Pons (tissue), 1 donor: ENCODE data around the gene PAPSS2.
"Not testable (repeated sequence)": the region's sequence is repeated elsewhere in the genome, so short reads cannot be mapped to it uniquely, and the experiment has no call there.

Source experiments
- DNase-seq: peaks from one replicate; pipeline ENCODE4 v3.0.0-alpha.2; 2016; ENCODE audit warnings: low spot score

The PAPSS2 gene

DNA sequence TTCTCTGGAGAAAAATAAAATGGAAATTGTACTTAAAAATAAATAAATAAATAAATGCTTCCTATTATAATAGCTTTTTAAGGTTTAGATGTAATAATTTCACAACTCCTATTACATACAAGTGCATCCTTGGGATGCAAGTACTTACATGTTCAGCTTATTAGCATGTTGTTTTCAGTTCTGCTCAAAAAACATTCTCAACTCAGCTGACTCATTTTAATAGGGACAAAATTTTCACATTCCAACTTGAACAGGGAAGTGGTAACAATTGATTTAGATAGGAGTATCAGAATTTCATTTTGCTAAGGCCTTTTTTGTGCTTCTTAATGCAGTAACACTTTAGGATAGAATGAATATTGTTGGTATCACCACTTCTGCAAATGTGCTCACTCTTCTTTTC, 16.7 kb upstream of the PAPSS2 start:
- no peak for DNase-seq

DNA sequence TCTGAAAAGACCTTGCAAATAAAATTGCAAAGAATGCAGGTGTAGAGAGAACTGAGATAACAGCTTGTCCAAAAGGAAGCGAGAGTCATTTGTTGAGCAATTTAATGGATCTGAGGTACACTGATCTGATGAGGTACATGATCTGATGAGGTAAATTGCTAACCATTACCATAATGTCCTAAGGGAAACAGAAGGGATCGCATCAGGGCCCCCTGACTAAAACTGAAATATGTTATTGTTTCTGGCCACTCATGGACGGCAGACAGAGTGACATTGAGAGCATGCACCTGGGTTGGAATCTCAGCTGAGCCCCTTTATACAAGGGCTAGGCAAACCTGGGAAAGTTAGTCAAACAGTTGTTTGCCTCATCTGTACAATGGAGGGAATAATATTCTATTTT, 15.8 kb upstream of the PAPSS2 start:
- no peak for DNase-seq

DNA sequence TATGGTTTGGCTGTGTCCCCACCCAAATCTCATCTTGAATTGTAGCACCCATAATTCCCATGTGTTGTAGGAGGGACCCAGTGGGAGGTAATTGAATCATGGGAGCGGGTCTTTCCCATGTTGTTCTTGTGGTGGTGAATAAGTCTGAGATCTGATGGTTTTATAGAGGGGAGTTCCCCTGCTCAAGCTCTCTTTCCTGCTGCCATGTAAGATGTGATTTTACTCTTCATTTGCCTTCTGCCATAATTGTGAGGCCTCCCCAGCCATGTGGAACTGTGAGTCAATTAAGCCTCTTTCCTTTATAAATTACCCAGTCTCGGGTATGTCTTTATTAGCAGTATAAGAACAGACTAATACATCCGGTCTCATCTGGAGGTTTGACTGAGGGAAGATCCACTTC, 15.2 kb upstream of the PAPSS2 start:
- not testable (repeated sequence) for DNase-seq

DNA sequence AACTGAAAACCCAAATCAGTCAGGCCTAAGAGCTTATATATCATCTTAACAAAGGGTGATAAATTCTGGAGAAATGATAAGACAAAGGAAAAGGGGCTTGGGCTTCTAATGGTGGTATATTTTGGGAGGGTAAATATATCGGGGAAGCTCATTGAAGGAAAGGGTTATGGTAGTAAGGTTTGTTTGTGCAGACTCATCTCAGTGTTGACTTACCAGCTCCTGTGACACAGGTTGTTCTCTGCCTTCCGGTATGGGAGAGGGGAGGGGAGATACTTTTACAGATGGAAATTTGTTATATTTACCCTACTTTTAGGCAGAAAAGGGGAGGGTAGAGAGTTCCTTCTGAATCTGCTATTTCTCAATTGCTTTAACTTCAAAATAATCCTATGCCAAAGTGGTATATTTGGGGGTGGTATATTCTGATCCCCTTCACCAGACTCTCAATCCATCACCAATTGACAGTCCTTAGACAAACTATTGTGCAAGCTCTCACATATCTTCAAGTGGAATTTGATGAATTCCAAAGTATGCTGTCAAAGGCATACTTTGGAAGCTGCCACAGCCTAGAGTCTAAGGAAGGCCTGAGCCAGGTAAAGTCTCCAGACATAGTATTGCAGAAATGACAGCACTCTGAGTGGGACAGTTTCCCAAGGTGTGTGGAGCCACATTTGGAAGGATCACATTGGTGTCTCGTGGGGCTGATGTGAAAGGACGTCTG, 13.3 kb upstream of the PAPSS2 start:
- no peak for DNase-seq

DNA sequence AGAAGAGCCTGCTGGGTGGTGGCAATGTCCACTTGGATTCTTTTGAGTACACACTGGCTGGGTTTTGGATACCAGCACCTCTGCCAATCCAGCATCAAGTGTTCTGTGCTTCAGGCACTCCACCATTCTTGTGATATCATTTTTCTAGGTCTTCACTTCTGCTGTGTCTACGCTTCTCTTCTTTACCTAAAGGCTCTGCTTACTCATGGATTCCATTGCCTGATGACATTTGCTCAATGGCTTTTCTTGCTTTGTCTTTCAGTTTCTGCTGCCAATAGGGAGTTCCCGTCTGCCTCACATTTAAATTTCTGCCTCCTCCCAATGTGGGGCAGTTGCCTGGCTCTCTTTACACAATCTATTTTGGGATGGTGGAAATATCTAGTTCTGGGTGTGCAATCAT, 12.7 kb upstream of the PAPSS2 start:
- DNase-seq, result no peak

DNA sequence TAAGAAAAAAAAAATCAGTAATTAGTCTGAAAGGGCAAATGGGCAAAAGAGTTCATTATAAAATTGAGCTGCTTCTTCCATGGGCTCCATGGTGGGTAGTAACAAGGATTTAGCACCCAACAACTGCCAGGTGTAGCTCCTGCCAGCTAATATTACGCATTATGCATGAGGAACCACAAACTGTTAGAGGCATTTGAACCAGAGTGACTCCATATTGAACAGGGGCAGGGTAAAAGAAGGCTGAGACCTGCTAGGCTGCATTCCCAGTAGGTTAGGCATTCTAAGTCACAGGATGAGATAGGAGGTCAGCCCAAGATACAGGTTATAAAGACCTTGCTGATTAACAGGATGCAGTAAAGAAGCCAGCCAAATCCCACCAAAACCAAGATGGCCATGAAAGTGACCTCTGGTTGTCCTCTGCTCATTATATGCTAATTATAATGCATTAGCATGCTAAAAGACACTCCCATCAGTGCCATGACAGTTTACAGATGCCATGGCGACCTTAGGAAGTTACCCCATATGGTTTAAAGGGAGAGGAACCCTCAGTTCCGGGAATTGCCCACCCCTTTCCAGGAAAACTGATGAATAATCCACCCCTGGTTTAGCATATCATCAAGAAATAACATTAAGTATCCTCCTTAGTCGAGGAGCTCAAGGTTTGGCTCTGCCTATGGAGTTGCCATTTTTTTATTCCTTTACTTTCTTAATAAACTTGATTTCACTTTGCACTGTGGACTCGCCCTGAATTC, 8.7 kb upstream of the PAPSS2 start:
- no peak for DNase-seq

DNA sequence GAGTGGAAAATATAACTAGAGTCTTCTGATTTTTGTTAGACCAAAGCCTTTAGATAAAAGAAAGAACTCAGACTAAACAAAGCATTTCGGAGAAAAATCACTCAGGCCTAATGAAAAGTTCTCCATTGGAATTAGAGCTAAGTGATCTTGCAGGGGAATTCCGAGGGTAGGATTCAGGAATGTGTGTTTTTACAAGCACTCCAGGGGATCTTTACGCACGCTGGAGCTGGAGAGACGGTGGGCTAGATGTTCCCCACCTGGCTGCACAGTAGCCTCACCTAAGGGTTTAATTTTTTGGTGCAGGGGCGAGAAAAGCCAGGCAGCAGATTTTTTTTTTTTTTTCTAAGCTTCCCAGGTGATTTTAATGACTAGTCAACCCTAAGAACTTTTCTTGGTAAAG, 7.9 kb upstream of the PAPSS2 start:
- no peak for DNase-seq

DNA sequence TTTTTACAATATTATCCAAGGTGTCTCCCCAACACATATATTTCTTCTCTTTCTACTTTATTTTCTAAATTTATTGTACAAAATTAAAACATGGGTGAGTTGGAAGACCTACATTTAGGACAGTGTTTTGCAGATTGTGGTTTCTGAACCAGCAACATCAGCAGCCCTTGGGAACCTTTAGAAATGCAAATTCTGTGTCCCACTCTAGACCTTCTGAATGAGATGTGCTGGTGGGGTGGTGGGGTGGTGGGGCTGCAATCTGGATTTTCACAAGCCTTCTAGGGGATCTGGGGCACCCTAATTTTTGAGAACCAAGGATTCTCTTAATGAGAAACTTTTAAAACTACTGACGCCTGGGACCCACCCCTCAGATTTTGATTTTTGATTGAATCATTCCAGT, 7.4 kb upstream of the PAPSS2 start:
- DNase-seq, result no peak

DNA sequence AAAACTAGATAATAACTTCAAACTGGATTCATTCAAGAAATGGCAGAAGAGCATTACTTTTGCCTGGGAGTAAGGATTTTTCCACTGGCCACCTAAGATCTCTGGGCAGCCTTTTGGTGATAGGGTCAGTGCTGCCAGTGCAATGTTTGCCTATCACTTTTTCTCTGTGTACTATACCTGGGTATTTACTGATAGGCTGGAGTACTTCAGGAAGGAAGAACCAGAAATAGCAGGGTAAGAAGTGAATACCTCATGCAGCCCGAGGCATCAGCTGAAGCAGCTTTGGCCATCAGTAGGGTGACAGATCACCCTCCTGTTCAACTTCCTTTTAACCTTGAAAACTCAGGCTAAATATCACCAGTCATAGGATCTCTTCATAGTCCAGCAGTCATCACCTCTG, 5.5 kb upstream of the PAPSS2 start:
- no peak for DNase-seq

DNA sequence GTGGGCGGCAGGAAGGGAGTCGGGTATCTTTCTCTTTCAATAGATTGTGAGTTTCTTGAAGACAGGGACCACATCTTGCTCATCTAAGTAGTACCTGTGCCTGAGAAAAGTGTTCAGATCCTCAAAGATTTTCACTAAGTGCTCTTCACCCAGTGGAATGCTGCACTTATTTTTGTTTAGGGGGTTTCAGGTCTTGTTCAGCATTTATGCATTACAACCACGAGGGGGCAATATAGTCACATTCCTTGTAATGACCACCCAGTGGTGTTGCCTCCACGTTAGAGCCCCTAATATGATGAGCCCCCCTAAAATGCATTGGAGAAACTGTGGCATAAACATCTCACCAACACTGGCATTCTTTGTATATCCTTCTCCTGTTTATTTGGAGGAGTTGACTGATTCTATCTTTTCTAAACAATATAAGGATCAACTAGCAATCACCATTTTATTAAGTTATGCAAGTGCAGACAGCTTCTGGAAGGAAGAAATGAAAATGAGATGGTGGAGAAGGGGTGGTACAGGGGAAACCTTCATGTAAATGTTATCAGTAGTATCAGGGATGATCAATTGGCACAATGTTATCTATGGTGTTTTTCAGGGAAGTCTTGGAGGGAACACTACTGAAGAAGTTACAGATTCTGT, 3.1 kb upstream of the PAPSS2 start:
- DNase-seq, result peak; percentile 45

DNA sequence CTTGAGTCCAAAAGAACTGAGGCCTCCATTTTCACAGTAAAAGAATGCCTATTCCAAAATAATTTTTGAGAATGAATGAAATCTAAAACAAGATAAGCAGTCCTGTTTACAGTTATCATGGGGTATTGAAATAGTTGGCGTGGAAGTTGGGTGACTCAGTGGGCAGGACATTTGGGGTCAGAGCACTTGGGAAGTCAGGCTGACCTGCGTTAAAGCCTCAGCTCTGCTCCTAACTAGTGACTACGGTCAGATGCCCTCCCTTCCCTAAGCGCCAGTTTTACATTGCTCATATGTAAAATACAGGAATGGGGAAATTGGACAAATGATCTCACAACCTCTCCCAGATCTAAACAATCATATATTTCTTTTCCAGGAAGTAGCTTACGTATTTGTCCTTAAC, 2.3 kb upstream of the PAPSS2 start:
- peak; percentile 11 for DNase-seq

DNA sequence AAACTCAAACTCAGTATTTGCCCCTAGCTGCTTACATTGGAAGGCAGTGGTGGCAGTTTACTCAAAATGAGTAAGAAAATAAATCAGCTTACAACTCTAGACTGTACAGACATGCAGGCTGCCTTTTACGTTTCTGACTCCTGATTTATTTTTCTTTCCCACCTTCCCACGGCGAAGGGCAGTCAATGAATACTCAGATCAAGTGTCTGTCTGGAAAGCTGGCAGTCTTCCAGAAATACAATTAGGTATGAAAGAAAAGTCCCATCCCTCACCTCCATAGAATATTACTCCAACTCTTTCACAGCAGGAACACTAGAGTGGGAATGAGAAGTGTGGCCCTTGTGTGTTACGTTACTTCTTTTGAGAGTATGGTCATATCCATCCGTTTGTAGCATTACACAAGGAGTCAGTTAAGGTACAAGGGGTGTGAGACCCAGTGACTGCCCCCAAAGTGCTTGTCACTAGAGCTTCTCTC, 1.3 kb upstream of the PAPSS2 start:
- DNase-seq, result no peak

DNA sequence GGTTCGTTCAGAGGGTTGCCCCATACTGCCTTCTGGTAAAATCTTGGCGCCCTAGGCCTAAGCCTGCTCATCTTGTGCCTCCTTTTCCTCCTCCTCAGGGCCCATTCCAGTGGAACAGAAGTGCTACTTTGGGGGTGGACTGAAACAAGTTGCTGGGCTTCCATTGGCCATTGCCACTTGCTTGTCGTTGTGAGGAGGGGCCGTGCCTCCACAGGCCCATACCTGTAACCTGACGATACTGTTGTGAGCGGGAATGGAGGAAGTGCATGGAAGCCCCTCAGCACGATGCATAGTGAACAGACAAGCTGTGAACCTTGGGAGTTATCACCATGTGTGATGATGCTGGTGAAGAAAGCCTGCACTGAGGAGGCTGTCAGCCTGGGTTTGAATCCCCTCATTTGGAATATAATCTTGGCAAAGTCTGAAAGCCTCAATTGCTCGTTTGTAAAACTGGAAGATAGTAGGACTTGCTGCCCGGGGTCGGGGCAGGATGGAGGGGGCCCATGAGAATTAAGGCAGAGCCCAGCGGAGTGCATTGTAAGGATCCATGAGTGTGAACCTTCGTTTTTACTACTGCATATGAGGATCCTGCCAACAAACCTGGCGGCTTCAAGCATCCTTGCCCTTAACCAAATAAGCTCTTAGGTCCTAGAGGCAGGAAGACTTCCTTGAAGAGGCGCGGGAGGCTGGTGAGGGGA, 671 bp upstream of the PAPSS2 start:
- DNase-seq, result no peak

DNA sequence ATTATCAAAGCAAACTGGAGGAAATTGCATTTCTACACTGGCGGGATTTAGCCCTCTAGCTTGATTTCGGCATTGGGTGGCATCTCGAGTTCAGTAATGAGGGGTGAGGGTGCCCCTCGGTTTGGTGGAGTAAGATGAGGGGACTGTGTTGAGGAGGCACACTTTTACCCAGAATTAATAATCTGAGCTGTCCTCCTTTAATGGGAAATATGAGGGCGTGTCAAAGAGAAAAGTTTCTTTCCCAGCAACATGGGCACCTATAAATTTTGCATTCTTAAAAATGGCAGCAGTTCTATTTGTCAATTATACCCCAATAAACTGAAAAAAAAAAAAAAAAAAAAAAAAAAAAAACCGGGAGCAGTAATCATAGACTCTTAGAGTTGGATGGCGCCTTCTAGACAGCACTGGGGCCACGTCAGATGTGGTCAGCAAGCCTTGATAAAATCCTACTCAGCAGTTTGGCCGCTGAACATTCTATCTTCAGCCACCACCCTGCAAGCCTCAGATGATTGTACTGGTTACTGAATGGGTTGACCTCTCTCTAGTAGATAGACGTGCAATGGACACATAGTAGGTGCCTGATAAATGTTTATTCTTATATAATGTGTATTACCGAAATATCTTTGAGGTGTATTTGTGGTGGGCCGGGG, 931 bp downstream of the PAPSS2 start:
- DNase-seq, result no peak

DNA sequence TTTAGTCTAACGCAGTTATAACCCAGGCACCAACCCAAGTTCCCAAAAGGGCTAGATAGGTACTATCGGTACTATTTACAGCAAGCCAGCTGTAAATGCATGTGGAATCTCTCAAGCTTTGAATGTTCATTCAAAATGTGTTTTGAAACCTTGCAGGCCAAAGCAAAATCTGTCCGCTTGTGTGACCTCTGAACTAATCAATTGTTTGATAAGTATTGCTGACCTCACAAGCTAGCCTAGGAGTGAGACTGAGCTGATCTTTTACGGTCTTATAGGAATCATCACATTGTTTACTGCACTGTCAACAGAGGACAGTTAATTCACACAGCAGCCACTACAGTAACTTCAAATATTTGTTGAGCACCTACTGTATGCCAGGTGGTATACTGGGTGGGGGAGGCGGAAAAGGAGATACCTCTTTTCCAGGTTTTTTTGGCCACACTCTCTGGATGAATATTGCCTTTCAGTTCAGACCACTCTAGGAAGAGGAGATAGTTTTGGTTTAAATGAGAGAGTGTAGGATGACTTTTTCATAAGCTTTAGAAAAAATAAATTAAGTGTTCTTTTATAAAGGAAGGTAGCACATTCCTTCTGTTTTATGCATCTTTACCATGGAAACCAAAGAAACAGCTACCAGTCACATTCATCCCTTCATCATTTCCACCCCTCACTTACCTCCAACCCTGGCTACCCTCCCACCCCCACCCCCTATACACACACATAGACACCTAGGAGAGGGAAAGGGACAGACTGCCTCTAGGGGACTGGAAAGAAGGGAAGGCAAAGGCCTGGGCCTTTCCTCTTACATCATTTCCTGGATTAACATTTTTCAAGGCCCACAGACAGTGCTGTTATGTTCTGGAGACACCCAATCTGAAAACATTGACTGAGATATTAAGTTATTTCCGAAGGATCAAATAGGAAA, 2.4 kb downstream of the PAPSS2 start:
- no peak for DNase-seq

DNA sequence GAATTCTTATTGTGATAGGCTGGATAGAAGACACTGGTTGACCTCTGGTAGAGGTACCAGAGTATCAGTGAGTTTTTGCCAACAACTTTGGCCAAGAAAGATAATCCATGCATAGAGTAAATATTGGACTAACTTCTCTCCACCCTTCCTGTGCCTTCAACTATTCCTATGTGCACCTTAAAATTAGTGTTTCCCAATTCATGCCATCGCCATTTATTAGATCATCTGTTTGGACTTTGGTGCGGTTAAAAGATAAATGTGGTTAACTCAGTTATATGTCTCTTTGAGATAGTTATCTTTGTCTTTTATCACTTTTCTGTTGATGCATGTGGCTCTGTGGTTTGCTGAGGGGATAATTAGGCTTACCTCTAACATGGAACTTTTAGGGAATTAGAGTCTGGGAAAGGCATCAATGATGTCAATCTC, 4.6 kb downstream of the PAPSS2 start:
- DNase-seq, result no peak

DNA sequence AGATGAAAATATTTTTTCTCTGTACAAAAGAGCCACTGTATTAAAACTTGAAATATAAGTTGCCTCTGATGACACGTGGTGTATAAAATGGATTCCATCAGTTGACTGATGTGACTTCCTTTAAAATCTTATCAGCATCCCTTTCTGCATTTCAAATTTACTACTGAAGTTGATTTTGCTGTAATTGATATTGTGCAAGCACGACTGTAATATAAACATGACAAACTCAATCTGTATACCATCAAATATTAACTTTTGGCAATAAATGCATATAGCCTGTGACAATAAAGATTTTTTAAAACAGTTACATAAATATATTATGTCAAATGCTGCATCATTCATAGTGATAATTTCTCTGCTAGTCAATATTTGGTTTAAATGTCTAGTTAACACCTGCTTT, 7.8 kb downstream of the PAPSS2 start:
- no peak for DNase-seq

DNA sequence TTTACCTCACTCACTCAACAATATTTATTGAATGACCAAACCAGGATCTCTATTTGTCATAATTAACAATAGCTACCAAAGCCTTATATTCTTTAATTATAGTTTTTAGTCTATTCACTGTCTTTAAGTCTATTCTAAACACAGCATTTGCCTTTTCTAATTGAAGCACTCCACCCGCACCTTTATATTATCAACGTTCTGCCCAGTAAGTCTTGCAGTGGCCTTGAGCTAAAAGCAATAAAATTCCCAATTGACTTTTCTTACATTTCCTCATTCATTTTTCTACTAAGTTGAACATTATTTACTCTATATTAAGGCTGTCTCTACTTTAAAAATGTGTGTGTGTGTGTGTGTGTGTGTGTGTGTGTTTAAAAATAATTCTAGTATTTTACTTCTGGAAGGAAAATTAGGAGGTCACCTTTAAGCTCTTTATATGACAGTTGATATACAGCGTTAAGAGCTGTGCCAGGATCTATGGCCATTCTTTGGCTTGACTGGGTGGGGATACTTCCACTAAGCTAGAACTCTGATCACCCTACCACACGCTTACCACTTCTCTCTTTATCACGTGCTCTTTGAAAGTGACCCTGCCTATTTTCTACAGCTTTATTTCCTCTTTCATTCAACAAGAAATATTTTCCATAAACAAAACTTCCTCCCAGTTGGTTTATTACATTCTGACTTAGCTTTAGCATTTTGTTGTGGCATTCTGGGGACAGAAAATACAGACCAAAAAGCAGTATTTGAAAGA, 8.8 kb downstream of the PAPSS2 start:
- no peak for DNase-seq

DNA sequence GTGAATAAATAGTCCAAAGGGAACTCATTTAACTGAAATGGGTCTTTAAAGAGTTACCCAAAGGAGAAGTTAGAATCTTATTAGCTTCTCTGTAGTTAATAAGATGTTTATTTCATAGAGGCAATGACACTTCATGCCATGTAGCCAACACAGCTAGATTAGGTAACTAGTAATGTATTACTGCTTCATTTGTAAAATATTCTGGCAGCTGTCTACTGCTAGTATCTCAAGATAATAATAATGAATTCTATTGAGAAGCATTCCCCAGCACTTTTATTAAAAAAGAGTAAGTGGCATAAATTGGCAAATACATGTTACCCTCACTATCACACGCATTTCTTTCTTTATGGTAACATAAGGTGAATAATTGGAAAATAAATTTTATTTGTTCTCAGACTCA, 10.1 kb downstream of the PAPSS2 start:
- DNase-seq, result no peak

DNA sequence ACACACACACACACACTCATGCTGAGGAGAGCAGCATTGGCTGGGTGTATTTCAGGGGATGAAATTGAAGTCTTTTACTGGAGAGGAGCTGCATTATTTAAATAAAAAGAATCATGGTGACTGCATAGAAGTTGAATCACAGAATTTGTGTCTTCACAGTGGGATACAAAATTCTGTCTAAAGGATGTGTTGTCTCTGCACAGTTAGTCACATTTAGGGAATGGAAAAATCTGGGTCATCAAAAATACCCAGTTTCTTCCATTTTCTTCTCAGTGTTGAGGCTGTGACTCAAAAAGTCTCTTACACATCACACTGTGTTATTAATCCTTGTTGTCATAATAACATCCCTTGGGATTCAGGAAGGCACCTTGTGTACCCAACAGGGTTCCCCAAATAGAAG, 10.9 kb downstream of the PAPSS2 start:
- no peak for DNase-seq
